HG02759 (cell line): ENCODE measurements around the gene RTEL1.
"Not testable (repeated sequence)": the region's sequence is repeated elsewhere in the genome, so short reads cannot be mapped to it uniquely, and the experiment has no call there.

Source experiments
- ATAC-seq: cut with Tn5 transposase; IDR thresholded peaks from one replicate; pipeline ENCODE4 v1.9.1; 2021; ENCODE audit warnings: mild to moderate bottlenecking, moderate library complexity; ENCODE audit not compliant: unreplicated experiment

Gene RTEL1, protein sequence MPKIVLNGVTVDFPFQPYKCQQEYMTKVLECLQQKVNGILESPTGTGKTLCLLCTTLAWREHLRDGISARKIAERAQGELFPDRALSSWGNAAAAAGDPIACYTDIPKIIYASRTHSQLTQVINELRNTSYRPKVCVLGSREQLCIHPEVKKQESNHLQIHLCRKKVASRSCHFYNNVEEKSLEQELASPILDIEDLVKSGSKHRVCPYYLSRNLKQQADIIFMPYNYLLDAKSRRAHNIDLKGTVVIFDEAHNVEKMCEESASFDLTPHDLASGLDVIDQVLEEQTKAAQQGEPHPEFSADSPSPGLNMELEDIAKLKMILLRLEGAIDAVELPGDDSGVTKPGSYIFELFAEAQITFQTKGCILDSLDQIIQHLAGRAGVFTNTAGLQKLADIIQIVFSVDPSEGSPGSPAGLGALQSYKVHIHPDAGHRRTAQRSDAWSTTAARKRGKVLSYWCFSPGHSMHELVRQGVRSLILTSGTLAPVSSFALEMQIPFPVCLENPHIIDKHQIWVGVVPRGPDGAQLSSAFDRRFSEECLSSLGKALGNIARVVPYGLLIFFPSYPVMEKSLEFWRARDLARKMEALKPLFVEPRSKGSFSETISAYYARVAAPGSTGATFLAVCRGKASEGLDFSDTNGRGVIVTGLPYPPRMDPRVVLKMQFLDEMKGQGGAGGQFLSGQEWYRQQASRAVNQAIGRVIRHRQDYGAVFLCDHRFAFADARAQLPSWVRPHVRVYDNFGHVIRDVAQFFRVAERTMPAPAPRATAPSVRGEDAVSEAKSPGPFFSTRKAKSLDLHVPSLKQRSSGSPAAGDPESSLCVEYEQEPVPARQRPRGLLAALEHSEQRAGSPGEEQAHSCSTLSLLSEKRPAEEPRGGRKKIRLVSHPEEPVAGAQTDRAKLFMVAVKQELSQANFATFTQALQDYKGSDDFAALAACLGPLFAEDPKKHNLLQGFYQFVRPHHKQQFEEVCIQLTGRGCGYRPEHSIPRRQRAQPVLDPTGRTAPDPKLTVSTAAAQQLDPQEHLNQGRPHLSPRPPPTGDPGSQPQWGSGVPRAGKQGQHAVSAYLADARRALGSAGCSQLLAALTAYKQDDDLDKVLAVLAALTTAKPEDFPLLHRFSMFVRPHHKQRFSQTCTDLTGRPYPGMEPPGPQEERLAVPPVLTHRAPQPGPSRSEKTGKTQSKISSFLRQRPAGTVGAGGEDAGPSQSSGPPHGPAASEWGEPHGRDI (N-terminal part only)

GRCh38 chr20:63657937-63658748 lies at the start of gene RTEL1:
Gene RTEL1 (plus strand): TSS chr20:63658312. CDS start chr20:63659403, 1,091 bp downstream.
- ATAC-seq = peak; percentile 94

GRCh38 chr20:63610581-63611435 lies 47.3 kb upstream of the RTEL1 start:
- ATAC-seq = no peak

DNA sequence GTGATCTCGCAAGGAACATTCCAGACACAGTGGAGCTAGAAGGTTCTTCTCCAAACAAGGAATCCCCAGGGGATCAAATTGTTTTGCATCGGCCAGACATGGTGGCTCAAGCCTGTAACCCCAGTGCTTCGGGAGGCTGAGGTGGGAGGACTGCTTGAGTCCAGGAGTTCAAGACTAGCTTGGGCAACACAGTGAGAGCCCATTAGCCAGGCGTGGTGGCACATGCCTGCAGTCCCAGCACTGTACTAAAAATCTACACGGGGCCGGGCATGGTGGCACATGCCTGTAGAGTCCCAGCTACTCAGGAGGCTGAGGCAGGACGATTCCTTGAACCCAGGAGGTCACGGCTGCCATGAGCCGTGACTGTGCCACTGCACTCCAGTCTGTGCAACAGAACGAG lies 46.5 kb upstream of the RTEL1 start:
- ATAC-seq = no peak

GRCh38 chr20:63612276-63612931 lies 45.7 kb upstream of the RTEL1 start:
- no peak for ATAC-seq

- not testable (repeated sequence) for ATAC-seq
These were observed 44.1 kb upstream of the RTEL1 start for GRCh38 chr20:63613863-63614594.

GRCh38 chr20:63617092-63617875 lies 40.8 kb upstream of the RTEL1 start:
- ATAC-seq = no peak

GRCh38 chr20:63617876-63618265 lies 40.2 kb upstream of the RTEL1 start:
- no peak for ATAC-seq

DNA sequence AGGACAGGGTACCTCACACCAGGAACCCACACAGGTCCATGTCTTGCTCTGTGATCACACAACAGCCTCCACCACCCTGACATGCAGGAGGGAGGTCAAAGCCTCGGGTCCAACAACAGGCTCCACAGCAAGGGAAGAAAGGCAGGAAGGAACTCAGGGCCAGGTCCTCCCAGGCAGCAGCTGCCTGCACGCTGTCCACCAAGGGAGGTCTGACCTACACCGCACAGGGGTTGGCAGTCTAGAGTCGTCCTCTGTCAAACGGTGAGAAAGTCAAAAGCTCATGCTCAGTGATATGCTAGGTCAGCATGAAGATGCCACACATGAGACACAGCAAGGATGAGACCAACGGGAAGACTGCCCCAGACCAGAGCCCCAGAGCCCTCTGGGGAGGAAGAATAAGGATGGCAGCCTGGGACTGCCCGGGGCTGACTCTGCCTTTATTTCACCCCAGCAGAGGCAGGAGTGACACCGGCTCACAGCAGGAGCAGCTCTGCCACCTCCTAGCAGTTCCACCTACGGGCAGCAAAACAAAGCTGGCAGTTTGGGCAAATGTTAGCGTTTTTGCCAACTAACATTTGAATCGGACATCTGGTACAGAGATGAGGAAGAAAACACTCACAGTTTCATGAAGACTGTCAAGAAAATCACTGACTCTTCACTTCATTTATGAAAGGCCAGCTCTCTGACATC lies 39.7 kb upstream of the RTEL1 start:
- no peak for ATAC-seq

GRCh38 chr20:63619086-63619485 lies 39.0 kb upstream of the RTEL1 start:
- no peak for ATAC-seq

- no peak for ATAC-seq
These were observed 38.6 kb upstream of the RTEL1 start for GRCh38 chr20:63619505-63619904.

DNA sequence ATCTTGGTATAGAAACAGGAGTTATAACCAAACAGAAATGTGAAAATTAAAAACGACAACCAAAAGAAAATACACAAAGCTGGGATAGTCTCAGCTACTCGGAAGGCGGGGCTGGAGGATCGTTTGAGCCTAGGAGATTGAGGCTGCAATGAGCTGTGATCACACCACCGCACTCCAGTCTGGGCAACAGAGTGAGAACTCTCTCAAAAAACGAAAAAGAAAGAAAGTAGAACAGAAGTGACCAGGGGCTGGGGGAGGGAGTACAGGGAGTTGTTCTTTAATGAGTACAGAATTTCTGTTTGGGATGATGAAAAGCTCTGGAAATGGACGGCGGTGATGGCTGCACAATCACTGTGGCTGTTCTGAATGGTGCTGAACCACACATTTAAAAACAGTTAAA lies 37.1 kb upstream of the RTEL1 start:
- no peak for ATAC-seq

DNA sequence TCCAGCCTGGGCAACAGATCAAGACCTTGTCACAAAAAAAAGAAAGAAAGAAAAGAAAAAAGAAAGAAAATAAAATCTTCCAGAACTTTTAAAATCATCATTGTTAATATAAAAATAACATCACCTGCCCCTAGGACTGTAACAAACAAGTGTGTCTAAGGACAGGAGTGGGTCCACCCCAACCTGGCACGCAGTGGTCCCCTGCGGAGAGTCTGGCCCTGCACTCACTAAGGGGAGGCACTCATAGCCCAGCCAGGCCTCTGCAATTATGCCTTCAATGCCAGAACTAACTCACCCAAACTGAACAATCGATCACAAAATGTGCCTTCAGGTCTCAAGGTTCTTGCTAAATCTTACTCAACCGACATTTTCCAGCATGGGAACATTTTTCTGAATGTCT lies 36.0 kb upstream of the RTEL1 start:
- ATAC-seq = no peak

GRCh38 chr20:63622732-63623131 lies 35.4 kb upstream of the RTEL1 start:
- no peak for ATAC-seq

- ATAC-seq = no peak
These were observed 33.6 kb upstream of the RTEL1 start for GRCh38 chr20:63624486-63624885.

DNA sequence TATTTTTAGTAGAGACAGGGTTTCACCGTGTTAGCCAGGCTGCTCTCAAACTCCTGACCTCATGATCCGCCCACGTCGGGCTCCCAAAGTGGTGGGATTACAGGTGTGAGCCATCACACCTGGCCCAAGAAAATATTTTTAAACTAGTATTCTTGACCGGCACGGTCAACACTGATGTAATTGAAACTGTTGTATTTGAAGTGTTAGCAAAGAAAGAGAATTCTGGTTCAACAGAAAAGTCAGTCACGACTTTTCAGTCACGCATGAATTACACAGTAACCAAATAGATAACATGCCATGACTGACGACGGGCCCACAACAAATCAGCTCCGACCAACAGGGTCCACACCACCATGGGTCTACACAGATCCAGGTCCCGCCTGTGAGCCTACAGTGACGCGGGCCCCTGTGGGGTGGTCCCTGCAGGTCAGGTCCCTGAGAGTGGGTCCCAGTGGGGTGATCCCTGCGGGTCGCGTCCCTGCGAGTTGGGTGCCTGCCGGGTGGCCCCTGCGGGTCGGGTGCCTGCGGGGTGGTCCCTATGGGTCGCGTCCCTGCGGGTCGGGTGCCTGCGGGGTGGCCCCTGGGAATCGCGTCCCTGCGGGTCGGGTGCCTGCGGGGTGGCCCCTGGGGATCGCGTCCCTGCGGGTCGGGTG lies 32.2 kb upstream of the RTEL1 start:
- no peak for ATAC-seq

DNA sequence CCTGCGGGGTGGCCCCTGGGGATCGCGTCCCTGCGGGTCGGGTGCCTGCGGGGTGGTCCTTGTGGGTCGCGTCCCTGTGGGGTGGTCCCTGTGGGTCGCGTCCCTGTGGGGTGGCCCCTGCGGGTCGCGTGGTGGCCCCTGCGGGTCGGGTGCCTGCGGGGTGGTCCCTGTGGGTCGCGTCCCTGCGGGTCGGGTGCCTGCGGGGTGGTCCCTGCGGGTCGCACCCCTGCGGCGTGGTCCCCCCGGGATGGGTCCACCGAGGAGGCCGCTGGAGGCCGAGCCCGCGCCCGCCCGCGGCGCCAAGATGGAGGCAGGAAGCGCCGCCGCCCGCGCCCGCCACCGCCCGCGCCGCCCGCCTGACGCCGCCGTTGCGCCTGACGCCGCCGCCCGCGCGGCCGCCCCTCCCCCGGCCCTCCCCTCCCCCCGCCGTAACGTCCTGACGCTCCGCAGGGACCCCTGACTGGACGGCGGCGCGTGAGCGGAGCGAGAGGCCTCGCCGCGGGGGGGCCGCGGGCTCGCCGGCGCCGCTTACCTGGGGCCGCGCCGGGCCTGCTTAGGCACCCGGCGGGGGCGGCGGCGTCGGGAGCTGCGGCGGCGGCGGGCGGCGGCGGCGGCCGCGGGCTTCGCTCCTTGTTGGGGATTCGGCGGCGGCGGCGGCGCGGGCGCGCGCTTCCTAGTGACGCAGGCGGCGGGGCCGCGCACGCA lies 31.5 kb upstream of the RTEL1 start, which contains the start of gene GMEB2:
GMEB2 (minus strand) TSS at position 678 of the 705 bp plus-strand sequence. CDS start 7,704 bp downstream, outside the sequence.
- ATAC-seq = peak; percentile 57
